ENCODE results near the gene COL2A1. TPM values are rescaled to one million over a fixed set of nuclear protein-coding genes. Genes with fewer than 3 reads are reported as not detected.

Gene COL2A1
- total RNA-seq, 4 donors from 2014 or later: 0.15 to 1.9 TPM; not detected in 2

- H3K4me1 ChIP-seq: no peaks in the 10 kb centered on the region
- TF ChIP-seq CTCF (IDR thresholded peaks at IDR 0.05) (no peak), POLR2A (IDR thresholded peaks at IDR 0.05) (no peak)
- no peaks in the 10 kb centered on the region for H3K27me3 ChIP-seq
- no peak overlapping the region for H3K27ac ChIP-seq
- no peak overlapping the region for H3K4me3 ChIP-seq
- intact Hi-C loops (cut with DNase I; ENCODE audit: low total_unique reads): no loop called here
- H3K9me3 ChIP-seq: no peaks in the 10 kb centered on the region
- no peaks in the 10 kb centered on the region for H3K36me3 ChIP-seq
- DNase-seq: no peak
These were observed 9.0 kb upstream of the COL2A1 start for GRCh38 chr12:48013287-48013686.

- H3K4me3 ChIP-seq: no peak overlapping the region
- H3K27me3 ChIP-seq: no peaks in the 10 kb centered on the region
- H3K9me3 ChIP-seq: no peaks in the 10 kb centered on the region
- intact Hi-C loops (cut with DNase I; ENCODE audit: low total_unique reads): no loop called here
- H3K27ac ChIP-seq: no peak overlapping the region
- DNase-seq: no peak
- H3K4me1 ChIP-seq: no peaks in the 10 kb centered on the region
- TF ChIP-seq CTCF (IDR thresholded peaks at IDR 0.05): no peak
- TF ChIP-seq POLR2A (IDR thresholded peaks at IDR 0.05): no peak
- no peaks in the 10 kb centered on the region for H3K36me3 ChIP-seq
These were observed 7.8 kb upstream of the COL2A1 start for GRCh38 chr12:48012070-48012469.

GRCh38 chr12:48010366-48010970 lies 6.2 kb upstream of the COL2A1 start:
- Histone ChIP-seq H3K4me3 (no peak overlapping the region), H3K36me3 (no peaks in the 10 kb centered on the region), H3K27ac (no peak overlapping the region), H3K9me3 (no peaks in the 10 kb centered on the region), H3K27me3 (no peaks in the 10 kb centered on the region), H3K4me1 (no peaks in the 10 kb centered on the region)
- intact Hi-C loops (cut with DNase I; ENCODE audit: low total_unique reads): no loop called here
- TF ChIP-seq POLR2A (IDR thresholded peaks at IDR 0.05): no peak
- TF ChIP-seq CTCF (IDR thresholded peaks at IDR 0.05): no peak
- no peak for DNase-seq

- H3K9me3 ChIP-seq: no peaks in the 10 kb centered on the region
- H3K4me3 ChIP-seq: no peak overlapping the region
- peaks cover 9 to 10% of the 10 kb centered on the region in 2 donors for H3K27me3 ChIP-seq
- no peaks in the 10 kb centered on the region for H3K36me3 ChIP-seq
- DNase-seq: no peak
- TF ChIP-seq CTCF (IDR thresholded peaks at IDR 0.05): no peak
- no peak for TF ChIP-seq POLR2A (IDR thresholded peaks at IDR 0.05)
- peaks cover 0 to 4% of the 10 kb centered on the region in 2 donors for H3K4me1 ChIP-seq
- intact Hi-C loops (cut with DNase I; ENCODE audit: low total_unique reads): no loop called here
- no peak overlapping the region for H3K27ac ChIP-seq
These were observed 5.2 kb upstream of the COL2A1 start for GRCh38 chr12:48009471-48009870.

- H3K27ac ChIP-seq: no peak overlapping the region
- H3K9me3 ChIP-seq: no peaks in the 10 kb centered on the region
- intact Hi-C loops (cut with DNase I; ENCODE audit: low total_unique reads): no loop called here
- peaks cover 0 to 9% of the 10 kb centered on the region in 2 donors for H3K4me1 ChIP-seq
- no peak for DNase-seq
- H3K36me3 ChIP-seq: no peaks in the 10 kb centered on the region
- peaks cover 11 to 15% of the 10 kb centered on the region in 2 donors for H3K27me3 ChIP-seq
- no peak for TF ChIP-seq POLR2A (IDR thresholded peaks at IDR 0.05)
- no peak for TF ChIP-seq CTCF (IDR thresholded peaks at IDR 0.05)
- no peak overlapping the region for H3K4me3 ChIP-seq
These were observed 4.7 kb upstream of the COL2A1 start for GRCh38 chr12:48008950-48009349.

Measured in uterus (tissue), 4 donors.